CD14-positive monocyte (primary cell): Measurements from ENCODE around the gene RFX3. TPM values are rescaled to one million over a fixed set of nuclear protein-coding genes. Genes with fewer than 3 reads are reported as not detected.

Experiments
- DNase-seq, 3 donors: peaks; one replicate each; pipeline ENCODE4 v3.0.0-alpha.2; 2011 to 2022
- H2AFZ ChIP-seq: 2 replicates; pipeline ENCODE4 v1.6.0; 2012; ENCODE audit warnings: mild to moderate bottlenecking, low read depth, low read length, inconsistent platforms; ENCODE audit not compliant: insufficient read depth, poor library complexity, severe bottlenecking
- H3K27ac ChIP-seq, 2 donors: 1 replicate in 1 of 2; 2 replicates in 1 of 2; pipeline ENCODE4 v1.5.1; 2012 to 2013; ENCODE audit warnings: low read length in 2 of 2, control low read depth in 1 of 2, inconsistent platforms in 1 of 2, low read depth in 1 of 2, mild to moderate bottlenecking in 1 of 2
- H3K27me3 ChIP-seq, 2 donors: one replicate each; pipeline versions ENCODE4 v1.6.0 to v1.6.1; 2011 to 2013; ENCODE audit warnings: low read length in 2 of 2; ENCODE audit not compliant: control insufficient read depth in 2 of 2, insufficient read depth in 2 of 2
- H3K36me3 ChIP-seq, 2 donors: replicated peaks in 1 of 2; 1 replicate in 1 of 2; 2 replicates in 1 of 2; pipeline versions ENCODE4 v1.5.1 to v1.6.1; 2012 to 2013; ENCODE audit warnings: low read length in 2 of 2, control low read depth in 1 of 2, inconsistent platforms in 1 of 2, mild to moderate bottlenecking in 1 of 2; ENCODE audit not compliant: insufficient read depth in 2 of 2, control insufficient read depth in 1 of 2
- H3K4me1 ChIP-seq, 2 donors: 1 replicate in 1 of 2; 2 replicates in 1 of 2; pipeline versions ENCODE4 v1.5.1 to v1.6.1; 2012 to 2013; ENCODE audit warnings: low read length in 2 of 2, control low read depth in 1 of 2, inconsistent platforms in 1 of 2, mild to moderate bottlenecking in 1 of 2, moderate library complexity in 1 of 2; ENCODE audit not compliant: insufficient read depth in 2 of 2, control insufficient read depth in 1 of 2
- H3K4me2 ChIP-seq: replicated peaks from 2 replicates; pipeline ENCODE3; 2012; ENCODE audit warnings: low read length, moderate library complexity, mild to moderate bottlenecking; ENCODE audit not compliant: poor library complexity, severe bottlenecking; ENCODE audit errors: extremely low read depth
- H3K4me3 ChIP-seq, 3 experiments: fragments of 200-600 bp in 1 of 3; sonication (generic) in 1 of 3; replicated peaks in 1 of 3; 1 replicate in 2 of 3; 2 replicates in 1 of 3; pipeline ENCODE4 v1.5.1; 2011 to 2013; ENCODE audit warnings: low read length in 3 of 3, mild to moderate bottlenecking in 3 of 3, control low read depth in 2 of 3, low read depth in 2 of 3, inconsistent platforms in 1 of 3, moderate library complexity in 1 of 3
- H3K79me2 ChIP-seq: 2 replicates; pipeline ENCODE4 v1.6.0; 2012; ENCODE audit warnings: mild to moderate bottlenecking, control low read depth, inconsistent platforms, low read length, moderate library complexity; ENCODE audit not compliant: insufficient read depth
- H3K9ac ChIP-seq: 2 replicates; pipeline ENCODE4 v1.6.0; 2017; ENCODE audit warnings: low read length, mild to moderate bottlenecking; ENCODE audit not compliant: insufficient read depth, poor library complexity, severe bottlenecking
- H3K9me3 ChIP-seq, 2 donors: replicated peaks in 1 of 2; 1 replicate in 1 of 2; 2 replicates in 1 of 2; pipeline versions ENCODE4 v1.5.1 to v1.6.1; 2012 to 2013; ENCODE audit warnings: low read length in 2 of 2, control low read depth in 1 of 2; ENCODE audit not compliant: control insufficient read depth in 1 of 2, insufficient read depth in 1 of 2
- H4K20me1 ChIP-seq: 2 replicates; pipeline ENCODE4 v1.6.0; 2012; ENCODE audit warnings: mild to moderate bottlenecking, low read length, control low read depth, moderate library complexity; ENCODE audit not compliant: insufficient read depth
- H3K27ac Mint-ChIP-seq, 7 donors: one replicate each; pipeline ENCODE4 v1.8.0; 2020; ENCODE audit warnings: mild to moderate bottlenecking in 7 of 7, mixed read lengths in 7 of 7, moderate library complexity in 6 of 7, inconsistent platforms in 2 of 7
- H3K27me3 Mint-ChIP-seq, 3 donors: one replicate each; pipeline ENCODE4 v1.8.0; 2021 to 2022; ENCODE audit warnings: low read depth in 3 of 3, mild to moderate bottlenecking in 3 of 3, mixed read lengths in 3 of 3, moderate library complexity in 3 of 3, inconsistent platforms in 1 of 3
- H3K36me3 Mint-ChIP-seq, 2 donors: one replicate each; pipeline ENCODE4 v1.8.0; 2020; ENCODE audit warnings: mixed read lengths in 2 of 2, inconsistent platforms in 1 of 2, mild to moderate bottlenecking in 1 of 2
- H3K4me1 Mint-ChIP-seq: one replicate; pipeline ENCODE4 v1.8.0; 2020; ENCODE audit warnings: mild to moderate bottlenecking, mixed read lengths
- H3K4me3 Mint-ChIP-seq, 2 donors: one replicate each; pipeline ENCODE4 v1.8.0; 2020; ENCODE audit warnings: mild to moderate bottlenecking in 2 of 2, mixed read lengths in 2 of 2, moderate library complexity in 1 of 2
- H3K9me3 Mint-ChIP-seq, 7 donors: one replicate each; pipeline ENCODE4 v1.8.0; 2020 to 2022; ENCODE audit warnings: mixed read lengths in 7 of 7, mild to moderate bottlenecking in 6 of 7, moderate library complexity in 6 of 7, inconsistent platforms in 2 of 7
- WGBS: methylation state at CpG from one replicate; pipeline ENCODE4 v1.1.5; 2013; ENCODE audit warnings: missing lambda C conversion rate; ENCODE audit not compliant: insufficient coverage; 5-methylcytosine and 5-hydroxymethylcytosine counted together
- intact Hi-C, 2 donors: fragments of 100-400 bp; cut with micrococcal nuclease; formaldehyde crosslinking; loops; one replicate each; pipeline versions ENCODE4 v1.15.0 to v1.15.1; 2023
- polyA plus RNA-seq, 3 donors: library from polyadenylated mRNA; depleted of rRNA in 1 of 3; unstranded in 2 of 3; stranded (reverse) in 1 of 3; fragments of 300-500 nt in 2 of 3; fragments of >200 nt in 1 of 3; fragmentation: Illumina TruSeq in 2 of 3; gene quantifications; 1 replicate in 2 of 3; 2 replicates in 1 of 3; pipeline ENCODE4 v1.2.3, GENCODE V29; 2012 to 2021
- TF ChIP-seq, protein P1 (sequence below): fragments of 200-600 bp; IDR thresholded peaks from one replicate; pipeline ENCODE4 v1.8.0; 2022; ENCODE audit warnings: antibody characterized with exemption, mild to moderate bottlenecking

Gene RFX3
- polyA plus RNA-seq, 3 donors, result 1.7 to 5.2 (median 3.2) TPM

DNA sequence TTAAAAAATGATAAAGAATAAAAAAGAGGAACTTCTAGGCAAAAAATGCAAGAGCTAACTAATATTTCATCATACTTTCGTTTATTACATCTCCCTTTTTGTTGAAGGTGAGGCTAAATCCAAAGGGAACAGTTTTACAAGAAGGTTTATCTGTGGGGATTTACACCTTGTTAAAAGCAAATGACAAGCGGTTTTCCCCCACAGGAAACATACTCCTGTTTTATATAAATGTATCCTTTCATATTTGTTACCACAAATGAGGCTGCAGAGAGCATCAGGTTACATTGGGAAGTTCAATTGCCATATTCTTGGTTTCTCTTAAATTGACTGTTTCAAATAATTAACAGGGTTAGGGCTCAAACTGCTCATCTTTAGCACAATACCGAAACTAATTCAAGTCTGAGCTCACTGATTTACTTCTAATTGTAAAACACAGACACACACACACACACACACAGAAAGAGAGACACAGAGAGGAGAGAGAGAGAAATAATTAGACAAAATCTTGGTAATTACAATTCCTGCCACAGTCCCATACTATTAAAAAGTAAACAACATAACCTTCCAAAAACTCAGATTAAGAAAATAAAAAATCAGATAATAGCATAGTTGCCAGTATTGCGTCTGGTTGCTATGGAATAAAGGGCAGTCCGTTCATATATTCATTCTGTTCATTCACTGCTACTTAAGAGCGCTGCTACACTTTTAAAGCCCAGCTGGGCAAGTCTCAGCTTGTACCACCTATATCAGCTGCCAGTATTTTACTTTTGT lies 17.1 kb downstream of the RFX3 start:
- no peaks in the 10 kb centered on the region for H3K9me3 ChIP-seq
- TF ChIP-seq, protein P1, sequence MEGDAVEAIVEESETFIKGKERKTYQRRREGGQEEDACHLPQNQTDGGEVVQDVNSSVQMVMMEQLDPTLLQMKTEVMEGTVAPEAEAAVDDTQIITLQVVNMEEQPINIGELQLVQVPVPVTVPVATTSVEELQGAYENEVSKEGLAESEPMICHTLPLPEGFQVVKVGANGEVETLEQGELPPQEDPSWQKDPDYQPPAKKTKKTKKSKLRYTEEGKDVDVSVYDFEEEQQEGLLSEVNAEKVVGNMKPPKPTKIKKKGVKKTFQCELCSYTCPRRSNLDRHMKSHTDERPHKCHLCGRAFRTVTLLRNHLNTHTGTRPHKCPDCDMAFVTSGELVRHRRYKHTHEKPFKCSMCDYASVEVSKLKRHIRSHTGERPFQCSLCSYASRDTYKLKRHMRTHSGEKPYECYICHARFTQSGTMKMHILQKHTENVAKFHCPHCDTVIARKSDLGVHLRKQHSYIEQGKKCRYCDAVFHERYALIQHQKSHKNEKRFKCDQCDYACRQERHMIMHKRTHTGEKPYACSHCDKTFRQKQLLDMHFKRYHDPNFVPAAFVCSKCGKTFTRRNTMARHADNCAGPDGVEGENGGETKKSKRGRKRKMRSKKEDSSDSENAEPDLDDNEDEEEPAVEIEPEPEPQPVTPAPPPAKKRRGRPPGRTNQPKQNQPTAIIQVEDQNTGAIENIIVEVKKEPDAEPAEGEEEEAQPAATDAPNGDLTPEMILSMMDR, result no peak
- peak overlapping the region in 1 of 2 donors; percentile 86 for H3K27ac ChIP-seq
- H3K4me1 Mint-ChIP-seq, result peaks cover 33% of the 10 kb centered on the region
- H3K27me3 ChIP-seq, result no peaks in the 10 kb centered on the region
- H2AFZ ChIP-seq, result no peak overlapping the region
- no peaks in the 10 kb centered on the region for H3K36me3 ChIP-seq
- peak overlapping the region; percentile 77 for H3K4me2 ChIP-seq
- WGBS, result 93% methylated on average over 2 of the region's 6 CpGs
- peak overlapping the region; percentile 22 to 72 (median 53) for H3K4me3 ChIP-seq
- peak overlapping the region; percentile 45 to 78 for H3K4me3 Mint-ChIP-seq
- no peaks in the 10 kb centered on the region for H3K9me3 Mint-ChIP-seq
- peak in 2 of 3 donors; percentile 48 to 59 for DNase-seq
- H3K9ac ChIP-seq, result peak overlapping the region; percentile 48
- H3K79me2 ChIP-seq, result peaks cover 15% of the 10 kb centered on the region
- intact Hi-C loops, result no loop called here
- no peaks in the 10 kb centered on the region for H3K36me3 Mint-ChIP-seq
- H4K20me1 ChIP-seq, result no peaks in the 10 kb centered on the region
- peak overlapping the region; percentile 84 to 93 (median 89) for H3K27ac Mint-ChIP-seq
- H3K27me3 Mint-ChIP-seq, result no peaks in the 10 kb centered on the region
- H3K4me1 ChIP-seq, result peaks cover 21 to 44% of the 10 kb centered on the region in 2 donors

DNA sequence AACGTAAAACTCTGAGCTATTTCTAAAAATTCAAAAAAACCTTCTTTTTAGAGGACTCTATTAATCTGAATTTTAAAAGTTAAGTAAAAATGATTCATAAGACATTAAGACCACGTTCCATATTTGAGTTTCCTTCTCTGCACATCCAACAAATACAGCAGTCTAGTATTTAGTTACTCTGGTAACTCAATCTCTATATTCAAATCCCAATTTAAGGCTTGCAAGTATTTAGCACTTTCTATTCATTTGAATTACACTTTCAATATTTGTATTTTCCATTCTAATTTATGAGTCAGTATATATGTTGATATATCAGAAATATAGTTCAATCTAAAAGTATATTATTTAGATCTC lies 17.7 kb downstream of the RFX3 start:
- Histone ChIP-seq H3K27me3 (no peaks in the 10 kb centered on the region), H3K27ac (peak overlapping the region in 1 of 2 donors; percentile 86), H3K4me2 (peak overlapping the region; percentile 77), H3K79me2 (peaks cover 12% of the 10 kb centered on the region), H3K9ac (peak overlapping the region; percentile 48), H3K36me3 (no peaks in the 10 kb centered on the region), H3K4me1 (peaks cover 17 to 37% of the 10 kb centered on the region in 2 donors), H3K9me3 (no peaks in the 10 kb centered on the region), H2AFZ (no peak overlapping the region), H4K20me1 (no peaks in the 10 kb centered on the region), H3K4me3 (peak overlapping the region; percentile 22 to 72 (median 53))
- Mint-ChIP-seq H3K9me3 (no peaks in the 10 kb centered on the region), H3K36me3 (no peaks in the 10 kb centered on the region), H3K27ac (peak overlapping the region; percentile 84 to 93 (median 89)), H3K4me1 (peaks cover 28% of the 10 kb centered on the region), H3K4me3 (peak overlapping the region; percentile 45 to 78), H3K27me3 (no peaks in the 10 kb centered on the region)
- intact Hi-C loops, result no loop called here
- TF ChIP-seq, protein P1, result no peak
- no CpG with 5 or more reads among the region's 2 CpGs for WGBS
- no peak for DNase-seq
